Ascending aorta (tissue), 2 donors: ENCODE results near the gene ARPC4. TPM values are rescaled to one million over a fixed set of nuclear protein-coding genes. Genes with fewer than 3 reads are reported as not detected.

Experiments used
- DNase-seq, 2 donors: peaks; one replicate each; pipeline ENCODE4 v3.0.0-alpha.2; 2019; ENCODE audit warnings: low spot score in 2 of 2
- H3K27ac ChIP-seq, 2 donors: fragments of 200-600 bp; sonication (generic); one replicate each; pipeline ENCODE4 v1.5.1; 2016 to 2017; ENCODE audit warnings: mild to moderate bottlenecking in 1 of 2
- H3K27me3 ChIP-seq: fragments of 200-600 bp; sonication (generic); one replicate; pipeline ENCODE4 v1.5.1; 2017
- H3K36me3 ChIP-seq, 2 donors: fragments of 200-600 bp; sonication (generic); one replicate each; pipeline ENCODE4 v1.5.1; 2016
- H3K4me1 ChIP-seq, 2 donors: fragments of 200-600 bp; sonication (generic); one replicate each; pipeline ENCODE4 v1.5.1; 2016 to 2017; ENCODE audit warnings: mild to moderate bottlenecking in 1 of 2
- H3K4me3 ChIP-seq, 2 donors: fragments of 200-600 bp; sonication (generic); one replicate each; pipeline ENCODE4 v1.5.1; 2016 to 2017; ENCODE audit warnings: mild to moderate bottlenecking in 1 of 2
- H3K9me3 ChIP-seq, 2 donors: fragments of 200-600 bp; sonication (generic); one replicate each; pipeline ENCODE4 v1.5.1; 2016
- intact Hi-C: fragments of 100-400 bp; cut with DNase I; formaldehyde crosslinking; loops from one replicate; pipeline ENCODE4 v1.15.1; 2023
- total RNA-seq: library from RNA; depleted of rRNA; stranded (reverse); fragments of >200 nt; gene quantifications from one replicate; pipeline ENCODE4 v1.1.0, GENCODE V29; 2016
- TF ChIP-seq, protein P1 (sequence below), 3 experiments: fragments of 200-600 bp in 2 of 3; fragments of 450-650 bp in 1 of 3; sonication (generic) in 2 of 3; IDR thresholded peaks; one replicate each; pipeline ENCODE4 v1.5.1; 2016 to 2019; ENCODE audit warnings: antibody characterized with exemption in 3 of 3, mild to moderate bottlenecking in 1 of 3, moderate library complexity in 1 of 3

ARPC4 gene
- total RNA-seq, 1 donor from 2014 or later = 160 TPM

DNA sequence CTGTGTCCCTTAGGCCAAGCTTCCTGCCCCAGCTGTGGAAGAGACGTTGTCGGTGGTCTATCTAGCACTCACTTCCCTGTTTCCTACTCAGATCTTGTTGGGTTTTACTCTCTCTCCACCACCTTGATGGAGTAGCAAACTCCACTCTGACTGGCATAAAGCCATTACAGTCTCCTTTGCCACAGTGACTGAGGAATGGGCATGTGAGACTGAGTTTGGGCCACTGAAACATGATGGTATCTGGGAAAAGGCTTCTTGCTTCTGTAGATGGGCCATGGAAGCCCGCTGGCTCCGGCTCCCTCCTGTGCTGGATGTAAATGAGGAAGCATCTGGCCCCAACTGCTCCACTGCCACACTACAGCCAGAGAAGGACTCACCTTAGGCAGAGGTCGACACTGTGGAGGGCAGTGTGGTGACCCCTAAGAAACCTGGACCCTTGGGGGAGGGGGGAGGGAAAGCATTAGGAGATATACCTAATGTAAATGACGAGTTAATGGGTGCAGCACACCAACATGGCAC lies 13.7 kb upstream of the ARPC4 start:
- Histone ChIP-seq H3K9me3 (no peaks in the 10 kb centered on the region), H3K27ac (no peak overlapping the region), H3K4me1 (no peaks in the 10 kb centered on the region), H3K27me3 (no peaks in the 10 kb centered on the region), H3K4me3 (no peak overlapping the region), H3K36me3 (peaks cover 27 to 43% of the 10 kb centered on the region in 2 donors)
- TF ChIP-seq, protein P1, sequence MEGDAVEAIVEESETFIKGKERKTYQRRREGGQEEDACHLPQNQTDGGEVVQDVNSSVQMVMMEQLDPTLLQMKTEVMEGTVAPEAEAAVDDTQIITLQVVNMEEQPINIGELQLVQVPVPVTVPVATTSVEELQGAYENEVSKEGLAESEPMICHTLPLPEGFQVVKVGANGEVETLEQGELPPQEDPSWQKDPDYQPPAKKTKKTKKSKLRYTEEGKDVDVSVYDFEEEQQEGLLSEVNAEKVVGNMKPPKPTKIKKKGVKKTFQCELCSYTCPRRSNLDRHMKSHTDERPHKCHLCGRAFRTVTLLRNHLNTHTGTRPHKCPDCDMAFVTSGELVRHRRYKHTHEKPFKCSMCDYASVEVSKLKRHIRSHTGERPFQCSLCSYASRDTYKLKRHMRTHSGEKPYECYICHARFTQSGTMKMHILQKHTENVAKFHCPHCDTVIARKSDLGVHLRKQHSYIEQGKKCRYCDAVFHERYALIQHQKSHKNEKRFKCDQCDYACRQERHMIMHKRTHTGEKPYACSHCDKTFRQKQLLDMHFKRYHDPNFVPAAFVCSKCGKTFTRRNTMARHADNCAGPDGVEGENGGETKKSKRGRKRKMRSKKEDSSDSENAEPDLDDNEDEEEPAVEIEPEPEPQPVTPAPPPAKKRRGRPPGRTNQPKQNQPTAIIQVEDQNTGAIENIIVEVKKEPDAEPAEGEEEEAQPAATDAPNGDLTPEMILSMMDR (IDR thresholded peaks at IDR 0.05) = no peak
- intact Hi-C loops = no loop called here
- no peak for DNase-seq

DNA sequence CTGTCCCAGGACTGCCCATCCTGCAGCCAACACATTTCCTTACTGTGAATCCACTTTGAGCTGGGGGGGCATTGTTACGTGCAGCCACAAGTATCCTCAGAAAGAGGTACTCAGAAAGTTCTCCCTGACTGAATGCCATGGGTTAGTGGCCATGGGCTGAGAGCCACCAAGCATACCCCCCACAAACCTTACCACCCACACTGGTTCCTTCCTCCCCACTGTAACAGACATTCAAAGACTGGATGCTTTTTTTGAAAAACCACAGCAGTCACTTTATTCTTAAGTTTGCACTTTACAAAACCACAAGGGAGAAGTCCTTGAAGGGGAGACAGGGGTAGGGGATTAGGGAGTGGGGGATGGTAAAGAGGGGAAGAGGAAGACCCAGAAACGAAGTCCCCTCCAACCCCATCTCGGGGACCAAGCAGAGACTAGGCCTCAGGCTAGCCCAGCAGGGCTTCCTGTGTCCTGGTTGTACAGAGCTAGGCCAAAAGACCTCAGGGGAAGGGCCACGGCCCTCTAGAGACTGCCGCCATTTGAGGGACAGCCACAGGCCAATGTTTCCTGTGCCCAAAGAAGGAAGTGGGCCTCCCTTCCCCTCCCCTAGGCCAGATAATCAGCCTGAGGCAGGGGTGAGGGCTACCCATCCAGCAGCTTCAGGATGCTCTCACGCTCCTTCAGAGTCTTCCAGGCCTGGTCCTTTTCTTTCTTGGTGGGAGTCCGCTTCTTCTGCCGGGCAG lies 13.0 kb upstream of the ARPC4 start:
- DNase-seq = peak in 1 of 2 donors; percentile 69

DNA sequence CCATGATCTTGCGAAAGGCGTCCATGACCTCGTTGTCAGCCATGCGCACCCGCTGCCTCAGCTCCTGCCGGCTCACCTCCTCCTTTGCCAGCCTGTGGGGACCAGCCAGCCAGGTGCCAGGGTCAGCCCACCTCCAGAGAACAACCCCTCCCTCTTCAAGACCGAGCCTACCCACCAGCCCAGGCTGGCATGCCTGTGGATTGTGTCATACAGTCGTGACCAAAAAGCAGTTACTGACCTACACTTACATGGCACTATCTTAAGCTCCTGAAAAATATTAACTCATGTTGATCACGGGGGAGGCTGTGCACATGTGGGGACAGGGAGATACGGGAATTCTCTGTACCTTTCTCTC lies 12.4 kb upstream of the ARPC4 start:
- Histone ChIP-seq H3K27me3 (no peaks in the 10 kb centered on the region), H3K4me1 (no peaks in the 10 kb centered on the region), H3K36me3 (peaks cover 38 to 56% of the 10 kb centered on the region in 2 donors), H3K4me3 (no peak overlapping the region), H3K9me3 (no peaks in the 10 kb centered on the region), H3K27ac (no peak overlapping the region)
- intact Hi-C loops = no loop called here
- TF ChIP-seq, protein P1 (IDR thresholded peaks at IDR 0.05) = no peak
- DNase-seq = no peak

More for the DNA sequence above, 13.0 kb upstream of the ARPC4 start:
- TF ChIP-seq, protein P1 (IDR thresholded peaks at IDR 0.05) = no peak
- intact Hi-C loops = no loop called here
- no peaks in the 10 kb centered on the region for H3K9me3 ChIP-seq
- H3K4me3 ChIP-seq = no peak overlapping the region
- H3K27me3 ChIP-seq = no peaks in the 10 kb centered on the region
- H3K4me1 ChIP-seq = no peaks in the 10 kb centered on the region
- no peak overlapping the region for H3K27ac ChIP-seq
- peaks cover 33 to 51% of the 10 kb centered on the region in 2 donors for H3K36me3 ChIP-seq

DNA sequence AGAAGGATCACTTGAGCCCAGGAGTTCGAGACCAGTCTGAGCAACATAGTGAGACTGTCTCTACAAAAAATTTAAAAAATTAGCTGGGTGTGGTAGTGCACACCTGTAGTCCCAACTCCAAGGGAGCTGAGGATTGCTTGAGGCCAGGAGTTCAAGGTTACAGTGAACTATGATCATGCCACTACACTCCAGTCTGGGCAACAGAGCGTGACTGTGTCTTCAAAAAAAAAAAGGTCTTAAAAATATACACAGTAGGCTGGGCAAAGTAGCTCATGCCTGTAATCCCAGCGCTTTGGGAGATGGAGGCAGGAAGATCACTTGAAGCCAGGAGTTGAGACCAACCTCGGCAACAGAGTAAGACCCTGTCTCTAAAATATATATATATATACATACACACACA lies 12.0 kb upstream of the ARPC4 start:
- no peak for DNase-seq
- H3K36me3 ChIP-seq = peaks cover 38 to 58% of the 10 kb centered on the region in 2 donors

DNA sequence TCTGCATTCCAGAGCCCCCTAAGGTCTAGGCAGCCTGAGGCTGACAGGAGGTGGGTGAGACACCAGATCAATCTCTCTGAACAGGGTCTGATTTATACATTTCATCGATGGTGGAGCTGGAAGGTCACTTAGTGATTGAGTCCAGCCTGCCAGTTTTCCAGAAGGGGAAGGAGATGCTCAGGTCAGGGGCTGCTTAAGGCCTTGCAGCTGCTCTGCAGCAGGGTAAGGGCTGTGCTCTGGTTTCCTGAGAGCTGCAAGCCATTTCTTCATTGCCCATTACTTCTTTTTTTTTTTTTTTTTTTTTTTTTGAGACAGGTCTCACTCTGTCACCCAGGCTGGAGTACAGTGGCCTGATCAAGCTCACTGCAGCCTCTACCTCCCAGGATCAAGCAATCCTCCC lies 11.3 kb upstream of the ARPC4 start:
- H3K4me3 ChIP-seq = no peak overlapping the region
- H3K4me1 ChIP-seq = no peaks in the 10 kb centered on the region
- DNase-seq = no peak
- TF ChIP-seq, protein P1 (IDR thresholded peaks at IDR 0.05) = no peak
- intact Hi-C loops = no loop called here
- no peaks in the 10 kb centered on the region for H3K27me3 ChIP-seq
- no peaks in the 10 kb centered on the region for H3K9me3 ChIP-seq
- H3K27ac ChIP-seq = no peak overlapping the region
- H3K36me3 ChIP-seq = peaks cover 42 to 64% of the 10 kb centered on the region in 2 donors

More for the DNA sequence above, 12.0 kb upstream of the ARPC4 start:
- TF ChIP-seq, protein P1 (IDR thresholded peaks at IDR 0.05) = no peak
- Histone ChIP-seq H3K27ac (no peak overlapping the region), H3K27me3 (no peaks in the 10 kb centered on the region), H3K4me1 (no peaks in the 10 kb centered on the region), H3K4me3 (no peak overlapping the region), H3K9me3 (no peaks in the 10 kb centered on the region)
- intact Hi-C loops = no loop called here
